Activated naive CD4-positive, alpha-beta T cell treated with anti-CD3 and anti-CD28 coated beads, Interleukin-2, amount 10 ng/mL, durations not matched to agents 7 days and 5 days (primary cell): ENCODE measurements around the gene PXYLP1.
A peak's percentile ranks its signal among the peaks of the same experiment; 100 is the strongest.

Experiments used
- CTCF ChIA-PET: fragments of 350-600 bp; sonication (Branson Sonifier 250); formaldehyde crosslinking; loops from one replicate; lab custom pipeline; 2021; ENCODE audit warnings: antibody characterized with exemption; lab: Charles Lee
- DNase-seq: peaks from one replicate; pipeline ENCODE4 v3.0.0-alpha.2; 2020
- H3K27ac Mint-ChIP-seq: one replicate; pipeline ENCODE4 v1.8.0; 2021; ENCODE audit warnings: mild to moderate bottlenecking, moderate library complexity, mixed read lengths
- H3K27me3 Mint-ChIP-seq: one replicate; pipeline ENCODE4 v1.8.0; 2021; ENCODE audit warnings: mild to moderate bottlenecking, mixed read lengths
- H3K36me3 Mint-ChIP-seq: one replicate; pipeline ENCODE4 v1.8.0; 2021; ENCODE audit warnings: mixed read lengths
- H3K4me1 Mint-ChIP-seq: one replicate; pipeline ENCODE4 v1.8.0; 2021; ENCODE audit warnings: mixed read lengths
- H3K4me3 Mint-ChIP-seq: one replicate; pipeline ENCODE4 v1.8.0; 2021; ENCODE audit warnings: mild to moderate bottlenecking, moderate library complexity, mixed read lengths
- H3K9me3 Mint-ChIP-seq: one replicate; pipeline ENCODE4 v1.8.0; 2021; ENCODE audit warnings: mixed read lengths

The PXYLP1 gene

DNA sequence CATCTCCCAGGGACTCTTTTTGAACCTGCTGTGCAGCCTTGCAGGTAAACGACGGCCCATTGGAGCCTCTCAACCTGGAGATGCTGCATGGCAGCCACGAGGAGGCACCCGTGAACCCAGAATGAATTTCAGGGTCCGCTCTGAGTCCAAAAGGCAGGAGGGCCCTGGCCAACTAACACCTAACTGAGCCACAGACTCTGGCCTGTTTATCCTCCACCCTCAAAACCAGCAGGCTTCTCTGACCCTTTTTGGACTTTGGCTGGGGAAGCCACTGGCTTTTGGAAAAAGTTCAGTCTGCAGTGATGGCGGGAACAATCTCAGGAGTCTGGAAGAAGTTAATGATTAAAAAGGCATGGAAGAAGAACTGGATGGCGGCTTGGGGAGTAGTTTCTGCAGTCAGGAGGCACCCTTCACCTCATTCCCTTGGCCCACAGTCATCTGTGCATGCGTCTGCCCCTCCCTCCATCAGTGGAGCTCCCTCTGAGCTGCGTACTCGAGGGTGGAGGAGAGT, 4.1 kb downstream of the PXYLP1 start:
- Mint-ChIP-seq H3K4me1 (peaks cover 79% of the 10 kb centered on the region), H3K36me3 (peaks cover 29% of the 10 kb centered on the region), H3K27me3 (peaks cover 13% of the 10 kb centered on the region), H3K4me3 (no peak overlapping the region), H3K27ac (peak overlapping the region; percentile 38), H3K9me3 (no peaks in the 10 kb centered on the region)
- CTCF ChIA-PET, result interaction anchor here (0.6 to 6.1 kb wide), 7 partner anchors 10 to 71 kb away, joined by 3 to 78 read pairs (median 4); no protein-coding TSS in a partner anchor
- no peak for DNase-seq

DNA sequence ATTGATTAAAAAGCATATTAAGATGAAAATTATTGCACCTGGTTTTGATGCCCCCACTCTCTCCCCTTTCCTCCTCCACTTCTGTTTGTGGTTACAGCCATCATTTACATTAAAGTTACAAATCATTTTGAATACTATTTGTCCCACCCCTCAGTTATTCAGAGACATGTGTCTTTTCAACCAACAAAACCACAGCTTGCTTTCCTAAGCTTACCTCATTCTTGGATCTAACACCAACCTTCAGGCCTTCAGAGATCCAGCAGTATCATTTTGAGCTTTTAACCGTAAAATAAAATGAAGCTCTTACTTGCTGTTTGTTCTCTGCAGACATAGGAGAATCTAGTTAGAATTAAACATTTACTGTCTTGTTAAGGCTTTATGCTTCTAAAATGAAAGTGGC, 4.7 kb downstream of the PXYLP1 start:
- Mint-ChIP-seq H3K36me3 (peaks cover 31% of the 10 kb centered on the region), H3K4me3 (no peak overlapping the region), H3K9me3 (no peaks in the 10 kb centered on the region), H3K27me3 (peaks cover 9% of the 10 kb centered on the region), H3K4me1 (peaks cover 77% of the 10 kb centered on the region), H3K27ac (no peak overlapping the region)
- DNase-seq, result no peak
- CTCF ChIA-PET, result interaction anchor here (0.9 to 6.1 kb wide), 6 partner anchors 9 to 72 kb away, joined by 3 to 78 read pairs (median 5); no protein-coding TSS in a partner anchor

GRCh38 chr3:141237701-141238521, 6.3 kb downstream of the PXYLP1 start:
- Mint-ChIP-seq H3K9me3 (no peaks in the 10 kb centered on the region), H3K27ac (peak overlapping the region; percentile 80), H3K36me3 (peaks cover 33% of the 10 kb centered on the region), H3K4me3 (peak overlapping the region; percentile 10), H3K4me1 (peaks cover 76% of the 10 kb centered on the region), H3K27me3 (peaks cover 4% of the 10 kb centered on the region)
- CTCF ChIA-PET, result interaction anchor here (1.1 to 1.8 kb wide), 11 partner anchors 10 to 71 kb away, joined by 3 to 13 read pairs (median 4); no protein-coding TSS in a partner anchor
- no peak for DNase-seq

DNA sequence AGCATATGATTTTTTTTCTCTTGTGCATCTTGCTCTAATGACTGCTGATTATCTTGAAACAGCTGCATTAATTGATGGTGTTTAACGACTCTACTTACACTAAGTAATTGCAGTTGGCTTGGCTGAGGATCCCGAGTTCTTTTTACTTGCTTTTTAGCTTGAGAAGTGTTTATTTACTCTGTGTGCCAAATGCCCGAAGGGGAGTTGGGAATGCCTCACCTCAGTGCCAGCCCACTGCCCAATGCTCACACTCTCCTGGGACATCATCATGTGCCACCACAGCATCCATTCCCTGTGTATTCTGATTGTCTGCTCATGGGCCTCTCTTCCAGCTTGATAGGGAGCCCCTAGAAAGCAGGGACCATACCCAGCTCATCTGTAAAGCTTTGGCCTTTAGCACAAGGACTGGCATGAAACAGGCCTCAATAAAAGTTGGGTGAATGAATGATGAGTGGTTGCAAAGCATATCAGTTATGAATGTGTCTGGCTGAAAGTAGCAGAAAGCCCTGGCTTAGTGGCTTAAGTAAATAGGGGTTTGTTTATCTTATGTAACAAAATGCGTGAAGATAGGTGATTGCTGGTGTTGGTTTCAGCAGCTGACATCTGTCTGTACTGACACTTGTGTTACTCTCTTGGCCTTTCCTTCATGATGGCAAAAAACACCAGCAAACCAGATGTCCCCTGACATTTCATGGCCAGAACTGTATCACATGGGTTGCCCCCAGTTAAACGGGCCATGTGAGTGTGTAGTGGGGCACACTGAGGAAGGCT, 8.1 kb downstream of the PXYLP1 start:
- Mint-ChIP-seq H3K27me3 (no peaks in the 10 kb centered on the region), H3K36me3 (peaks cover 32% of the 10 kb centered on the region), H3K4me3 (no peak overlapping the region), H3K4me1 (peaks cover 68% of the 10 kb centered on the region), H3K27ac (no peak overlapping the region), H3K9me3 (no peaks in the 10 kb centered on the region)
- CTCF ChIA-PET, result interaction anchor here (0.7 to 2.2 kb wide), 4 partner anchors 9 to 65 kb away, joined by 3 to 6 read pairs (median 6); partner anchors contain the start of gene PXYLP1
- no peak for DNase-seq

- Mint-ChIP-seq H3K9me3 (no peaks in the 10 kb centered on the region), H3K27me3 (no peaks in the 10 kb centered on the region), H3K4me3 (no peak overlapping the region), H3K36me3 (peaks cover 26% of the 10 kb centered on the region), H3K27ac (no peak overlapping the region), H3K4me1 (peaks cover 62% of the 10 kb centered on the region)
- CTCF ChIA-PET, result interaction anchor here (0.7 to 2.2 kb wide), 2 partner anchors 9 to 14 kb away, joined by 3 to 6 read pairs; partner anchors contain the start of gene PXYLP1
- no peak for DNase-seq
Measured at GRCh38 chr3:141240286-141240685, 8.7 kb downstream of the PXYLP1 start.

GRCh38 chr3:141240687-141241615, 9.3 kb downstream of the PXYLP1 start:
- Mint-ChIP-seq H3K27ac (no peak overlapping the region), H3K4me3 (no peak overlapping the region), H3K4me1 (peaks cover 56% of the 10 kb centered on the region), H3K9me3 (no peaks in the 10 kb centered on the region), H3K36me3 (peaks cover 26% of the 10 kb centered on the region), H3K27me3 (no peaks in the 10 kb centered on the region)
- no peak for DNase-seq
- CTCF ChIA-PET, result interaction anchor here (0.7 to 2.2 kb wide), 3 partner anchors 10 to 14 kb away, joined by 3 to 6 read pairs (median 4); partner anchors contain the start of gene PXYLP1

DNA sequence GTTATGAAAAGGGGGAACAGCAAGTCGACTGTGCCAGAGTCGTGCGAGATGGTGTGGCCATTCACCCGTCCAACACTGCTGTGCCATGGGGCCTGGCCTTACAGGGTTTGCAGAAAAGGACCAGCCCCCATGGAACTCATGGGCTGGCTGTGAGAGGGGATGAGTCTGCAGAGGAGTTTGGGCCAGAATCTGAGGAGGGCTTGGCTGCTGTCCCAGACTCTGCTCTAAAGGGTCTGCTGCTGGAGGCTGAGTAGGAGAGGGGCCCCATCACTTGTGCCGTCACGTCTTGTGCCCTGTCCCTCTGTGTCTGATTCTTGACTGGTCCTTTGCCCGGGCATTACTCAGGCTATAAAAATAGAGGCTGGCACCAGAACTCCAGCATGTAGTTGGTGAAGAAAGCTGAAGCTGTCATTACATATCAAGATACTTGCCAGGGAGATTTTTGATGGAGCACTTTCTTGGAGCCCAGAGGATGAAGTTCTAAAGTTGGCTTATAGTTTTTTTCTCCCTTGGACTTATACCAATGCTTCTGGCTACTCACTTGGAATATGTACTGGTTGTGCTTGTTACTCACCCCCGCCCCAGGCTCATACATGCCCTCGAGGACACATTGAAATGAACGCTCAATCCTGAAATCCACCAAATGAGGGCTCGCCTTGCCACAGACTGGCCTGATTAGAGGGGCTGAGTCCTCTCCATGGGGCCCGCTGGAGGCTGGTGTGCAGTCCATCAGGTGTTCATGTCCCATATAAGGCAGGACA, 10.2 kb downstream of the PXYLP1 start:
- Mint-ChIP-seq H3K4me1 (peaks cover 49% of the 10 kb centered on the region), H3K36me3 (peaks cover 20% of the 10 kb centered on the region), H3K4me3 (no peak overlapping the region), H3K27ac (no peak overlapping the region), H3K9me3 (no peaks in the 10 kb centered on the region), H3K27me3 (no peaks in the 10 kb centered on the region)
- CTCF ChIA-PET, result interaction anchor here (1.0 to 1.9 kb wide), 3 partner anchors 10 to 25 kb away, joined by 4 to 12 read pairs (median 4); partner anchors contain the start of gene PXYLP1
- no peak for DNase-seq

DNA sequence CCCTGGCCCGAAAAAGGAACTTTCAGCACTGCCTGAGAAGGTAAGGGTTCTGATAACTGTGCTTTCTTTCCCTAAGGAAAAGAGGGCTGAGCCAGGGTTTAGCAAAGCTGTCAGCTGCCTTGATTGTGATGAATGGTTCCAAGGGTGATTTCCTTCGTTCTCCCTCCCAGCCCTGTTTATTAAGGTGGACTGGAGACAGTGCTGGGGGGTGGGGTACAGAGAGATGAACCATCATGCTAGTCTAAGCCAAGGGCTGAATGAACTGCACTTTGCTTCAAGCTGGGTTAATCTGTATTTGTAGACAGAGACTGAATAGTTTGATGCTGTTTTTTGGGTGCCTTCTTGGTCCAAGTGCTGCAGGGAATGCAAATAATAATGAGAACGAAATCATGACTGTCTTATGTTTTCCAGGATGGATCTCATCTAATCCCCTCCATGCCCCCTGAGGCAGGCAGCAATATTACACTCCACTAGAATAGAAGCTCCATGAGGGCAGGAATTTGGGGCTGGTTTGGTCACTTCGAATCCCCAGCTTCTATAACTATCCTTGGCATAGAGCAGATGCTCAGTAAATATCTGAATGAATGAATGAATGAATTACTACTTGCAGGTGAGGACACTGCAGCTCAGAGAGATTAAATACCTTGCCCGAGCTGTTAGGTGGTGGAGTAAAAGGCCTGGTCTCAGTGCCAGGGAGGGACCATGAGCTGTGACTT, 10.9 kb downstream of the PXYLP1 start:
- H3K4me1 Mint-ChIP-seq, result peaks cover 42% of the 10 kb centered on the region

GRCh38 chr3:141243271-141243707, 11.7 kb downstream of the PXYLP1 start:
- H3K4me3 Mint-ChIP-seq, result no peak overlapping the region
- no peaks in the 10 kb centered on the region for H3K9me3 Mint-ChIP-seq
- peak; percentile 71 for DNase-seq
- peaks cover 18% of the 10 kb centered on the region for H3K36me3 Mint-ChIP-seq
- CTCF ChIA-PET, result interaction anchor here (1.0 to 1.9 kb wide), 4 partner anchors 11 to 24 kb away, joined by 3 to 12 read pairs (median 7); partner anchors contain the start of gene PXYLP1
- peaks cover 35% of the 10 kb centered on the region for H3K4me1 Mint-ChIP-seq
- H3K27ac Mint-ChIP-seq, result peak overlapping the region; percentile 72
- H3K27me3 Mint-ChIP-seq, result no peaks in the 10 kb centered on the region

More for the DNA sequence above, 10.9 kb downstream of the PXYLP1 start:
- no peaks in the 10 kb centered on the region for H3K9me3 Mint-ChIP-seq
- DNase-seq, result no peak
- H3K36me3 Mint-ChIP-seq, result peaks cover 20% of the 10 kb centered on the region
- peak overlapping the region; percentile 42 for H3K27ac Mint-ChIP-seq
- CTCF ChIA-PET, result interaction anchor here (1.0 to 1.9 kb wide), 5 partner anchors 11 to 25 kb away, joined by 3 to 12 read pairs (median 4); partner anchors contain the start of gene PXYLP1
- H3K27me3 Mint-ChIP-seq, result no peaks in the 10 kb centered on the region
- H3K4me3 Mint-ChIP-seq, result no peak overlapping the region

DNA sequence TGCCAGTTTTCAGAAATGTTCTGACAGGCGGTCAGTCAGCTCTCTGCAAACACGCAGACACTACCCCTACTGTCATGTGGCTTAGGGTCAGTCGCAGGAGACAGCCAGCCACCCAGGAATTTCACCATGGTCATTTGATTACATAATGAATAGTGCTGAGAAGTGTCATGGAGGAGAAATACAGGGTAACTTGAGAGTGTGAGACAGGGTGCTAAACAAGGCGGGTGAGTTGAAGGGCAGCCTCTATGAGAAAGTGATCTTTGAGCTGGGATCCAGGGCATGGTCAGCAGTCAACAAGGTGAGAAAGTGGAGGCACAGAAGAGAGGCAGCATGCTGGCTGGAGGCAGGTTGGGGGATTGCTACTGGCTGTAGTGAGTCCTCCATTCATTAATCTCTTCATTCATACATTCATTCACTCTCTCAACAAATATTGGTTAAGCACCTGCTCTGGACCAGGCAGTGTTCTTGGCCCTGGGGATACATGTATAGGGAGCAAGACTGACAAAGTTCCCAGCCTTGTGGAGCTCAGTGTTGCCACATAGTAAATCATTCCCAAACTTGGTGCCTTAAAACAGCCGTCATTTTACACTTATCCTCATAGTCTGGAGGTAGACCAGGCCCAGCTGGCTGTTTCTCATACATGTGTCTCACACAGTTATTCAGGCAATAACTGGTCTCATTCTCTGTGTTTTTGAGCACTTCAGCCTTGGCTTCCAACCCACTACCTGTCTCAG, 14.8 kb downstream of the PXYLP1 start:
- H3K4me3 Mint-ChIP-seq, result no peak overlapping the region
- H3K9me3 Mint-ChIP-seq, result no peaks in the 10 kb centered on the region
- no peak overlapping the region for H3K27ac Mint-ChIP-seq
- H3K27me3 Mint-ChIP-seq, result no peaks in the 10 kb centered on the region
- CTCF ChIA-PET, result interaction anchor here (0.7 to 5.4 kb wide), 5 partner anchors 9 to 54 kb away, joined by 3 to 29 read pairs (median 4); partner anchors contain the start of gene PXYLP1
- no peak for DNase-seq
- peaks cover 14% of the 10 kb centered on the region for H3K4me1 Mint-ChIP-seq
- H3K36me3 Mint-ChIP-seq, result peaks cover 5% of the 10 kb centered on the region

DNA sequence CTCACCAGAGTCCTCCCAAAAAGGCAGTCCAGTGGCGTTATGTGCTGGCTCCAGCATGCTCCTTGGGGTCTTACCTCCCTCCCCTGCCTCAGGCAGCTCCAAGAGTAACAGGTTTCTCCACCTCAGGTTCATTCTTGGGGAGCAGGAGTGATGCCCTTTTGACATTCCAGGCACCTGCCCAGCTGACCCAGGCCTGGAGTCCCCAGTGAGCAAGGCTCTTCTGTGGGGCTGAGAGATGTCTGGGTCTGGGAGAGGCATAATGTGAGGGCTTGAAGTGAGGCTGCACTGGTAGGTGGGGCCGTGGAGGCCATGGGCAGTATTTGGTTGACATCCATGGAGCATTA, 15.3 kb downstream of the PXYLP1 start:
- Mint-ChIP-seq H3K27me3 (no peaks in the 10 kb centered on the region), H3K27ac (no peak overlapping the region), H3K36me3 (peaks cover 2% of the 10 kb centered on the region), H3K4me3 (no peak overlapping the region), H3K9me3 (no peaks in the 10 kb centered on the region), H3K4me1 (peaks cover 14% of the 10 kb centered on the region)
- CTCF ChIA-PET, result interaction anchor here (1.6 to 5.4 kb wide), 3 partner anchors 9 to 15 kb away, joined by 5 to 29 read pairs (median 20); partner anchors contain the start of gene PXYLP1
- DNase-seq, result no peak
